ENCODE results near the gene TMEM72.

GRCh38 chr10:44968091-44968490 lies 57.0 kb downstream of the TMEM72 start:
- no peak for TF ChIP-seq CTCF (IDR thresholded peaks at IDR 0.05; ENCODE audit: borderline replicate concordance, extremely low read depth, low read length, poor library complexity, severe bottlenecking)
- no peak for TF ChIP-seq EZH2 (IDR thresholded peaks at IDR 0.05; ENCODE audit: borderline replicate concordance, low read depth, low read length, severe bottlenecking)

Measured in DND-41 (cell line).